ENCODE results near the gene CEBPG.

CEBPG gene

DNA sequence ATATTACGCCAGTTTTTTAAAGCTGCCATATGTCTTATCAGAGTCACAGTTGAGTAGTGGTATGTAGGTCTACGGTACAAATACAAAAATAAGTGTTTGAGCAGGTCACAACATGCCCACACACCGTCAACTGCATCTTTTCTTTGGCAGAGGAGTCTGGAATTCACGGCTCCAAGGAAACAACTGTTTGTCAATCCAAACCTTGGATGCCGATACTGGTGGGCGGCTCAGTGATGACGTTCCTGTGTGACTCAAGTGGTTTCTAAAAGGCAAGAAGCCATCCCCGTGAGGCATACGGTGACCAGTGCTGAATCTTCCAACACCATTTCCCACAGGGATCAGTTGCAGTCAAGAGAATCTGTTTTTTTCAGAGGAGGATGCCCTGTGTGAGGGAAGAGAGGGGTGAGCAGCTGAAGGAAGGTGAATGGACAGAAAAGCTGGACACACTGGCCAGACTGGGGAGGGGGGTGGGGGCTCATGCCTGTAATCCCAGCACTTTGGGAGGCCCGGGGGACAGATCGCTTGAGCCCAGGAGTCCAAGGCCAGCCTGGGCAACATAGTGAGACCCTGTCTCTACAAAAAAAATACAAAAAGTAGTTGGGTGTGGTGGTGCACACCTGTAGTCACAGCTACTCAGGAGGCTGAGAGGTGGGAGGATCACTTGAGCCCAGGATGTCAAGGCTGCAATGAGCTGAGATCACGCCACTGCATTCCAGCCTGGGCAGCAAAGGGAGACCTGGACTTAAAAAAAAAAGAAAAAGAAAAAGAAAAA is 22.8 kb upstream of the CEBPG start:
- DNase-seq (ENCODE audit: low read depth) = no peak

DNA sequence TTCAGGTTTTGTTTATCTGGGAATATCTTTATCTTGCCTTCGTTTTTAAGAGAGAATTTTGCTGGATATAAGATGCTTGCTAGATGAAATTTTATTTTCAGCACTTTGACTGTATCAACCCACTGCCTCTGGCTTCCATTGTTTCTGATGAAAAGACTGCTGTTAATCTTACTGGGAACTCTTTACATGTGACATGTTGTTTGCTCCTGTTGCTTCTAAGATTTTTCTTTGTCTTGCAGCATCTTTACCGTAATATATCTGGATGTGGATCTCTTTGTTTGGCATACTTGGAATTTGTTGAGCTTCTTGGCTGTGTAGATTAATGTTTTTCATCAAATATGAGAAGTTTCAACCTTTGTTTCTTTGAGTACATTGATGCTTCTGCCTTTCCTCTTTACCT is 18.0 kb upstream of the CEBPG start:
- DNase-seq (ENCODE audit: low read depth) = no peak

DNA sequence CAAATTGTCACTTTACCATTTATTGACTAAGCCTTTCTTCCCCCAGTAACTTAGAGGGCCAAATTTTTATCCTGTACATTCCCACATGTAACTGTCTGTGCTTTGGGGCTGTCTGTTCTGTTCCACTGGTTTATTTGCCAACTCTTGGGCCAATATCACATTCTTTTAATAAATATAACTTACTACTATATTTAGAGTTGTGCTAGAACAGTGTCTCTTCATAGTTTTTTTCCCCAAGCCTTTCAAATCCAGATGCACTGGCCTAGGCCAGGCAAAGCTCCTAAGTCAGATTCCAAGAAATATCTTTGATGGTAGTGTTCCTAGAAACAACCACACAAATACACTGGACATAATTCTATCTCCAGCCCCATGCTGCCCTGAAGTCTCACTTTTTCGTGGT is 16.0 kb upstream of the CEBPG start:
- no peak for DNase-seq (ENCODE audit: low read depth)

DNA sequence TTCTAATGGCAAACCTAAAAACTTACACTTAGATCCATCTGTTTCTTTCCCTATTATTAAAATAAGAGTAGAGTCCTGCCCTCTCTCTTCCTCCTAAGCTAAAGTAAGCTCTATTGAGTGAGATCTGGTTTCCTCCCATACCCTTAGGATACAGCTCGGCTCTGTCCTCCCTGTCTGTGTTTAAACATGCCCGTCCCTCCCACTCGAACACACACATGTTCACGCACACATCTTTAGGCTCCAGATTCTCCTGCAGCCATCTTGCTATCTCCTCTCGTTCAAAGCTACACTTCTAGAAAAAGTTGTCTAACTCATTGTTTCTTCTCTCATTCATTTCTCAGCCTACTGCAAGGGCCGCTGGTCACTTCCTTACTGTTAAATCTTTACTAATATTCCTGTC is 15.1 kb upstream of the CEBPG start:
- DNase-seq (ENCODE audit: low read depth) = no peak

DNA sequence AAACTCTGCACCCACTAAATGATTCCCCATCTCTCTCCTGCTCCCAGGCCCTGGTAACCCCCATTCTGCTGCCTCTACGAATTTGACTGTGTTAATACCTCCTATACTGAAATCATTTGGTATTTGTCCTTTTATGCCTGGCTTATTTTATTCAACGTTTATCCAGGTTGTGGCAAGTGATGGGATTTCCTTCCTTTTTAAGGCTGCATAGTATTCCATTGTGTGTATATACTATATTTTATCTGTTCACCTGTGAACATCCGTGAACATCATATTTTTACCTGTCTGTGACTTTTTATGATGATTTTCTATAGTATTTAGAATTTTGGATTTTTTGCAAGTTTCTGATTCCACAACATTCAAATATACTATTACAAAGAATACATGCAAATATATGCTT is 13.9 kb upstream of the CEBPG start:
- DNase-seq (ENCODE audit: low read depth) = no peak

DNA sequence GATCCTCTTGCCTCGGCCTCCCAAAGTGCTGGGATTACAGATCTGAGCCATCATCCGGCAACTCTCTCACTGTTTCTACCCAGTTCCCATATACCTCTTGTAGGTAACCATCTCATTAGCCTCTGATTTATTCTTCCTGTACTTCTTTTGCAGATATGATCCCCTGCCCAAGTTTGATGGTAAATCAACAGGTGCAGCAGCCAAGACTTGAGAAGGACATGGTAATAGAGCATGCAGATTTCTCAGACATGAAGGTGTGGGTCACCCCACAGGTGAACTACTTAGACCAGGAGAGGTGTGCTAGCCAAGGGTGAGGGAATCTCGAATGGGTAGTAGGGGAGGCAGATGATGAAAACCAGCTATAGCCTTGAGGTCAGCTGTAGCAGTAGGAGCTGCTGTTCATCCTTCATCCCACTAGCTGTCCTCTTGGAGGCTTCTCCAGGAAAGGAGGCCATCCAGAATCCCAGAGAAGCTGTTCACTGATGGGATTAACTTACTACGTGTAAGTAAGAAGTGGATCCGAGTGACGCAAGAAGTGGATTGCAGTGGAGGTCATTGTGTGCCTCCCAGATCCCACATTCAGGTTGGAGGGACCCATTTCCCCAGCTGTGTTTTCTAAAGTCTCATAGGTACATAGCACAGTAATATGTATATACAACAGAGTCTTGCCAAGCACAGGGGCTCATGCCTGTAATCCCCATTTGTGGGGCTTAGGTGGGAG is 10.8 kb upstream of the CEBPG start:
- no peak for DNase-seq (ENCODE audit: low read depth)

DNA sequence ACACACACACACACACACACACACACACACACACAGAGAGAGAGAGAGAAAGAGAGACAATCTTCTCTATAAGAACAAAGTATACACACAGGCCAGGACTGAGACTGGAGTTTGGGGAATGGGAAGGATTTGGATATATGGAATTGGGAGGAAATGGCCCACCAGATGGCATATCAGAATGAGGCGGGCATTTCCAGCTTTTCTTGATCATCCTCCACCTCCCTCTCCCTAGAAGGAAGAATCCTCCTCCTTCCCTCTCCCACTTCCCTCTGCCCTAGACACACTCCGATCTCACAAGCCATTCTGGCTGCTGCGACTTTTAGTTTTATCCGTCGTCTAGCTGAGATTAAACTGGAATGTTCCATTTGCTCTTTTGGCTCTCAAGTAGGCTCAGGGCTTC is 10.0 kb upstream of the CEBPG start:
- no peak for DNase-seq (ENCODE audit: low read depth)

DNA sequence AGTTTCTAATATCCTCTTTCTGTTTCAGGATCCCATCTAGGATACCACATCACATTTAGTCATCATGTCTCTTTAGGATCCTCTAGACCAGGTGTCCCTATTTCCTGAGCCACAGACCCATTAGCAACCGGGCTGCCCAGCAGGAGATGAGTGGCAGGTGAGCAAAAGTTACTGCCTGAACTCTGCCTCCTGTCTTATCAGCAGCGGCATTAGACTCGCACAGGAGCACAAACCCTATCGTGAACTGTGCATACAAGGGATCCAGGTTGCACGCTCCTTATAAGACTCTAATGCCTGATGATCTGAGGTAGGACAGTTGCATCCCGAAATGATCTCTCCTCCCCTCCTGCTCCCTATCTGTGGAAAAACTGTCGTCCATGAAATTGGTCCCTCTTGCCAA is 7.8 kb upstream of the CEBPG start:
- DNase-seq (ENCODE audit: low read depth) = no peak

DNA sequence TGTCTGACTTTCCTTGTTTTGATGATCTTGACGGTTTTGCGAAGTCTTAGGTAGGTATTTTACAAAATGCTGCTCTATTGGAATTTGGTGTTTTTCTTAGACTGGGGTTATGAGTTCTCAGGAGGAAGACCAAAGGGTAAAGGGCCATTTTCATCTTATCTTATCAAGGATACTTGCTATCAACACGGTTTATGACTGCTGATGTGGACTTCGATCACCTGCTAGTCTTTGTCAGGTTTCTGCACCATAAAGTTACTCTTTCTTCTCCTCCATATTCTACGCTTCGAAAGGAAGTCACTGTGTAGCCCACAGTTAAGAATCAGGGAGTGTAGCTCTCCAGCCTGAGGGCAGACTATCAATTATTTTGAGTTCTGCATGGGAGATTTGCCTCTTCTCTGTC is 7.4 kb upstream of the CEBPG start:
- DNase-seq (ENCODE audit: low read depth) = no peak

DNA sequence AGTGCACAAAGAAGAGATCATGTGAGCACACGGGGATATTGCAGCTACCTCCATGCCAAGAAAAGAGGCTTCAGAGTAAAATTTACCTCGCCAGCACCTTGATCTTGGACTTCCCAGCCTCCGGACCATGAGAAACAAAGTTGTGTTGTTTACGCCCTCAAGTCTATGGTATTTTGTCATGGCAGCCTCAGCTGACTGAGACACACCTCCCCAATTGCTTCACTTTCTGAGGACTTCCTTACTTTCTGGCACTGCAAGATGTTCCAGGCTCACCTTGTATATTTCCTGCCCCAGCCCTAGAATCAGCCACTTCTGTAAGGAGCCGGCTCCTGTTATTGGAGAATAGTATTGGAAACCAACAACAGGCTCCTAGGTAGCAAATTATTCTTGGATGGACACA is 6.6 kb upstream of the CEBPG start:
- DNase-seq (ENCODE audit: low read depth) = no peak

DNA sequence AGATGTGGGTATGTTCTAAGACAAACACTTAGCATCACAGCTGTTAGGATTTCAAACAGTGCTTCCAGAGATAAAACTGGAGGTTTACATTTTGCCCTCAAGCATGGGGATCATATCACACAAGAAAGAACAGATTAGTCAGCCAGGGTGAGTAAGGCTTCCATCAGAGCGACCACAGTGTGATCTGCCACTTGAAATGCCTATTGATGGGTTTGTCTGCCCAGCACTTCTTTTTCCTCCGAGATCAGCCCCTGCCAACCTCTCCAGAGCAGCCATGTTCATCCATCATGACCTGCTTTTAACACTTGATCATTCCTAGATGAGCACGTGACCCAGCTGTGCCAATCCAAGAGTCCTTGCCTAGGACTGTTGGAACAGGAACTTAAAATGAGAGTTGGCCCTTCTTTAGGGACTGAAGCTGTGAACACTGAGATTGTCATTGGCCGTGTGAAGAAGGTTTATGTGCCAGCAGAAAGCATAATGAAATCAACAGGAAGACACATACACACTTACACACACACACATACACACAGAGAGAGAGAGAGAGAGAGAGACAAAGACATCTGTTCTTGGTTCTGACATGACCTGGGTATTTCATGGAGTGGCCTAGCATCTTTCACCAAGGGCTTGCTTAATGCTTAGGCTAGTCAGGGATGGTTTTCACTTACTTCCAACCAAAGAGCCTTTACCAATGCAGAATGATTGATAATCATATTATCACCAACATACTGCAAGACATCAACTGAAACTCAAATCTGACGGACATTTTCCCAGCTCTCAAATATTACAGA is 5.2 kb upstream of the CEBPG start:
- DNase-seq (ENCODE audit: low read depth) = no peak

DNA sequence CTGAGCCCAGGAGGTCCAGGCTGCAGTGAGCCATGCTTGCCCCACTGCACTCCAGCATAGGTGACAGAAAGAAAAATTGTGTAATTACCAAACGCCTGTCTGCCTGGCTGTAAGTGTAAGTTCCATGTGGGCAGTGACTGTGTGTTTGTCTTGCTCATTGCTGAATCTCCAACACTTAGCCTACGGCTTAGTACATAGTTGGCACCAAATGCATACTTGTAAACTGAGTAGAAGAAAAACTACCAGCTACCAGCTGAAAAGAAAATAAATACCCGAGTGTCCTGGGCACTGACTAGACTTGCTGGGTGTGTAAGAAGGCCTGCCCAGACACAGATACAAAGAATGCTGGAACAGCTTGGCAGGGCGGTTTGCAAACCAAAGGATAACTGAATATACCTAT is 2.7 kb upstream of the CEBPG start:
- no peak for DNase-seq (ENCODE audit: low read depth)

DNA sequence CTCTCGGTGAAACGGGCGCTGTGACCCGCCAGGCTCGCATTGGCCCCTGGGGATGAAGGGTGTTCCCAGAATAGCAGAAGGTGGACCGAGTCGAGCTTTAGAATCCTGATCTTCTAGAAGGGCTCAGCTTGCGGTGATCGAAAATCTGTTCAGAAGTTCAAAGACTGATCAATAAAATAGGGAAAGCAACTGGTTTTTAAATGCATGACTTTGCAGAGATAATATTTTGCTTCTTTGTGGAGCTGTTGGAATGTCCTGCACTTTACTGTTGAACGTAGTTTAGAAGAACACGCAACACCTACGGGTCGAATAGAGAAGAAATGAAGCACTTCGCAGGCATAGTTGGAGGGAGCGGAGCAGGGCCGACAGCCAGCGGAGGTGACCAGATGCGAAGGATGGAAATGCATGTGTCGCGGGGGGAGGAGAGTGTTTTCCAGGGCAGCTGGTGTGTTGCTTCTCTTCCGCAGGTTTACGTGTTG is 766 bp downstream of the CEBPG start:
- no peak for DNase-seq (ENCODE audit: low read depth)

DNA sequence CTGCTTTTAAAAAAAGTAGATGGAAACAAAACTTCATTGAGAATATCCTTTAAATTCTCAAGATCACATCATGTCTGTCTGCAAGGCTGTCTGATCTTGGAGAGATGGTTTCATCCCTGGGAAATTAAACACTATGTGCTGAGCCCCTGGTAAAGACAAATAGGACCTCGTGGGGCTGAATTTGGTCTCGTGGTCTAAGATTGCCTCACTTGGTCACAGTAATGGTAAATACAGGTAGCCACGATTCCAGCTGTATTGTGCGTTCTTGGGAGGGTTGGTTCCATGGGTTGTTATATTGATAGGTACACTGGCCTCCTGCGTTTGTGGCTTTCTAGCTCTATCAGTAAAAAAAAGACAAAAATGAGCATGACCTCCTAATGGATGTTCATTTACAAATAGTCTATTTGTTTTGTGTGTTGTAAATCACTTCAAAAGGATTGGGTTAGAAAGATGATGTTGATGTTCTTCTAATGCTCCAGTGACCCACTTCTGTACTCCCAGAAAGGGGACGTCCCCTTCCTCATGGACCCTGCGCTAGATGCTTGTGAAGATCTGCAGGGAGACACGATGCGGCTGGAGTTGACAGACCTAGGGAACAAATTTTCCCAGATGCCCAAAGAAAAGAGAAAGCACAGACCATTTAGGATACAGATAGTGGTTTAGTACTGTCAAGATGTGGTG is 1.8 kb downstream of the CEBPG start:
- DNase-seq (ENCODE audit: low read depth) = no peak

DNA sequence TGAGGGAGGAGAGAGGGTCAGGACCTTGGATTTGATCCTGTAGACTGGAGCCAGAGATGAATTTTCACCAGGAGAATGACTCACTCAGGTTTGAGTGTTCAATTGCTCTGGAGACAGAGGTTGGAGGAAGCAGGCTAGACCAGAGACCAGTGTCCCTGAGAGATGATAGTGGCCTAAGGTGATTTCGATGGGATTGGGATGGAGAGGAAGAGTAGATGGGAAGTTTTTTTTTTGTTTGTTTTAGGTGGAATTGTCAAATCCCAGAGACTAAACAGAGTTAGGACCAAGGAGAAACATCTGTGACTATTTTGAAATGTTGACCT is 2.3 kb downstream of the CEBPG start:
- DNase-seq (ENCODE audit: low read depth) = no peak

DNA sequence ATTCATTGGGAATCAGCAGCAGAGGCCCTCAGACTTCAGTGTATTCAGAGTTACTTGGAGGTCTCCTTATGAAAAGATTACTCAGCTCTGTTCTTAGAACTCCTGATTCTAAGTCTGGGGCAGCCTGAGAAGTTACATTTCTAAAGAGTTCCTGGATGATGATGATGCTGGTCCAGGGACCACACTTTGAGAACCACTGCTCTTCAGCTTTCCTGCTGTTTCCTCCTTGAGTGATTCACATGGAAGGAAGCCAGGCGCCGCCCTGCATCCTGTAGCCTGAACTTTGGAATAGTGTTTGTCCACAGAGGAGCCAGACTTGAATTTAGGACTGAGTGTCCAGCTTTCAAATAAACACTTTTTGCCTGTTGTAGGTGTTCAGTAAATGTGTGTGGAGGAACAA is 2.9 kb downstream of the CEBPG start:
- DNase-seq (ENCODE audit: low read depth) = no peak

DNA sequence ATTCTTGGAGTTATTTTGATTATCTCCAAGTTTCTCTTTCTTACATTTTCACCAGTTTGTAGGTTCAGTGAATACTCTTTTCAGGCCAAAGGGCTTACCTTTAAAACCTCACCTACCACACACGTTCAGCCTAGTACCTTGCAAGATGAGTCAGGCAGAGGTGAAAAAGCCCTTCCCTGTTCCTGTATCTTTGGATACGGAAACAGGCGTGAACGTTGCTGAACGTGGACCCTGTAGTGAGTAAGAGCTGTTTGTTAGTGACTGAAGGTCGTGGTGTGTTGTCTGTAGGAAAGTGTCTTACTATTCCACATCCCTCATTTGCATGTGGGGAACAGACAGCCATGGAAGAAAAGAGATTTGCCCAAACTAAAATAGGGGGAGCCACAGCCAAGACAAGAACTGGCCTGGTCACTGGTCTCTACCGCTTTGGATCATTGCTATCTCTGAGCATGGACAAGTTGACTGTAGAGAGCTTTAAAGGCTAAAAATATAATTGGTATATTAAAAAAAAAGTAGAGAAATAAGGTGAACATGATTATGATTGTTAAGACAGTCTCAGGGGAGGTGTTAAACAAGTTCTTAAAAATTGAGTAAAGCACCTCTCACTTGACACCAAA is 3.5 kb downstream of the CEBPG start:
- no peak for DNase-seq (ENCODE audit: low read depth)

DNA sequence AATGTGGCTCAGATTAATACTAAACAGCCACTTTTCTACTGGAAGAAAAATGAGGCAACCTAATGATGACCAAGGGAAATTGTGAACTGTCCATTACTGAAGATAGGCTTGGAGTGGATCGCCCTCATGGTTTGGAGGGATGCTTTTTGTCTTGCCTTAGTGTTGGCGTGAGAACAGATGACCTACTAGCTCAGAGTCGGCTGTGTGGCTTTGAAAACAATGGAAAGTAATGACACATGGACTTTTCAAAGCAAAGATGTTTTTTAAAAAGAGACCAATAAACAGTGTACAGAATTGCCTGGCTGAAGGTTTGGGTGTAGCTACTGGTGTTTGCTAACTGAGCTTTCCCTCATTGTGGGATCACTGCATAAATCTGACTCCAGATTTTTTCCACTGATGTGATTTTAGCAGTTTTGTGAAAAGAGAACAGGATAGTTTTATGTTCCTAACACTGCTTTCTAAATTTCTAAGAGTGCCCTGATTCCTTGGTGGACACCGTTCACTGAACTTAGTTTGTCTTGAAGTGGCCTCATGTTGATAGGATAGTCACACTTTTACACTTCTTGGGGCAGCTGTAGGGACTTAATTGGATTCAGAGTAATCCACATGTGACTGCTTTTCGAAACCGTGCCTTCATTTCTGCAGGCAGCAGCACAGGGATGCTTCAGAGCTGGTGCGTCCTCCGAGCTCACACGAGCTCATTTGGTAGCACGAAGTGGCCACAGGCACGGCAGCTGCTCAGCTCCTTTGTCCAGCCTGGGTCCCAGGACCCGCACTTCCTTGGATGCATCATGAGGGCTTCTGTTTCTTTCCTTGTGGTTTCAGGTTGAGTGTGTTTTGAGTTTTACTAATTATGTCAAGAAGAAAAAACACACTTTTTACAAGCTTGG is 4.3 kb downstream of the CEBPG start:
- no peak for DNase-seq (ENCODE audit: low read depth)

DNA sequence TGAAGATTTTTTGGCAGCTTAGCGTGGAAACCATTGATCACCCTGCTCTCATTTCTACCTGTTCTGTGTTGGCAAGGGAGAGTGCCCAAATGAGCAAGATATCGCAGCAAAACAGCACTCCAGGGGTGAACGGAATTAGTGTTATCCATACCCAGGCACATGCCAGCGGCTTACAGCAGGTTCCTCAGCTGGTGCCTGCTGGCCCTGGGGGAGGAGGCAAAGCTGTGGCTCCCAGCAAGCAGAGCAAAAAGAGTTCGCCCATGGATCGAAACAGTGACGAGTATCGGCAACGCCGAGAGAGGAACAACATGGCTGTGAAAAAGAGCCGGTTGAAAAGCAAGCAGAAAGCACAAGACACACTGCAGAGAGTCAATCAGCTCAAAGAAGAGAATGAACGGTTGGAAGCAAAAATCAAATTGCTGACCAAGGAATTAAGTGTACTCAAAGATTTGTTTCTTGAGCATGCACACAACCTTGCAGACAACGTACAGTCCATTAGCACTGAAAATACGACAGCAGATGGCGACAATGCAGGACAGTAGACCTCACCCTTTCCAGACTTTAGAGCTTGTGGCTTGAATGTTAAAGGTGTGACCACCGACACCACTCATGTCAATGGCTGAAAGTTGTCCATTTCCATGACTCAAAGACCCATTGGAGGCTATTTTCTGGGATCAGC is 5.8 kb downstream of the CEBPG start:
- no peak for DNase-seq (ENCODE audit: low read depth)

DNA sequence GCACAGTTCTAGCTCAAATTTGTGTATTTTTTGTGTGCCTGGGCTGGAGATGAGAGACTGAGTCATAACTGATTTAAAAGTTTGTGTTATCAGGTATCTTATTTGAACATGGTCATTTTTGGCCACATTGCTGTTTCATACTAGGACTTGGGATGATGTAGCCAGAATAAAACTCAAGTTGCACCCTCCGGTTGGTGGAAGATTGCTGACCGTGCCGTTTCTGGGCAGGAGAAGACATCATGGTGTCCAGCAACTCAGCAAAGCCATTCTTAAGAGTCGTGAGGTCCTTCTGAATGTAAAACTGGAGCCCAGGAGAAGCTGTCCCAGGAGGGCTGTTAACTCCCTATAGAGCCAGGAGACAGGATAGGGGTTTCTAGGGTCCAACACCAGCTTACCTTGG is 7.6 kb downstream of the CEBPG start:
- DNase-seq (ENCODE audit: low read depth) = no peak
